ENCODE results near the gene GLIPR1L2.
A peak's percentile ranks its signal among the peaks of the same experiment; 100 is the strongest.
"Not testable (repeated sequence)": the region's sequence is repeated elsewhere in the genome, so short reads cannot be mapped to it uniquely, and the experiment has no call there.

GLIPR1L2 gene

DNA sequence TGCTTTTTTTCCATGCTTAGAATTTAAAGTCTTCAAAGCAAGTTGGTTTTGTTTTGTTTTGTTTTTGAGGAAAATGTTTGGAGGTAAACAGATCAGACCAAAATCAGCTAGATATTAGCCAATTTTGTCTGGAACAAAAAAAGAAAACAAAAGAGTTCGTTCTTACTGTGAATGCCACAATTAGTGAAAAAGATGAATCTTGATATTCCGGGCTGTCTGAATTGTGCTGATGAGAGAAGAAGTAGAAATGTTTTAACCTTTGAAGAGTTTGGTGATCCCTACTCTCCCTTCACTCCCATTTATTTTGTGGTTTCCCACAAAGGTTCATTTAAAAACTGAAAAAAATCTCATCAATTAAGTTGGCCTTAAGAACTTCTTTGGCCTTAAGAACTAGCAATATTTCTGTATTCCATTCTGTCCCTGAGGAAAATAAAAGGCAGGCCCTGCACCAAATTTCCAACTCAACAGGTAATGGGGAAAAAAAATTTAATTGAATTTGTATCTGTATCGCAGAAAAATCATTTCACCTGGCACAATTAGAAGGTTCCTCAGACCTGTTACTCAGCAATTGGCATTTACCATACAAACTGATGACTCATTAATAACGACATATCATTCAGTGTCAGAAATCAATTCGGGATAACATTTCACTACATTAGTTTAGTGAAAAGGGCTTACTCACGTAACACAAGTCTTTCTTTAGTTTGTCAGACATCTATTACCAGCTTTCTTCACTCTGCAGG lies 562 bp upstream of the GLIPR1L2 start:
- peak overlapping the region; percentile 94 for H3K27ac Mint-ChIP-seq
- no peaks in the 10 kb centered on the region for H3K27me3 Mint-ChIP-seq
- peak overlapping the region; percentile 85 for H3K4me3 Mint-ChIP-seq
- peaks cover 39% of the 10 kb centered on the region for H3K4me1 Mint-ChIP-seq (ENCODE audit: low read depth)
- H3K36me3 Mint-ChIP-seq (ENCODE audit: low read depth) = no peaks in the 10 kb centered on the region
- H3K9me3 Mint-ChIP-seq = peaks cover 8% of the 10 kb centered on the region

- Mint-ChIP-seq H3K27ac (no peak overlapping the region), H3K4me1 (ENCODE audit: low read depth) (no peaks in the 10 kb centered on the region), H3K4me3 (no peak overlapping the region), H3K9me3 (no peaks in the 10 kb centered on the region), H3K27me3 (no peaks in the 10 kb centered on the region), H3K36me3 (ENCODE audit: low read depth) (no peaks in the 10 kb centered on the region)
These were observed 13.3 kb downstream of the GLIPR1L2 start for GRCh38 chr12:75404231-75404630.

GRCh38 chr12:75407683-75408082 lies 16.8 kb downstream of the GLIPR1L2 start:
- H3K4me3 Mint-ChIP-seq = no peak overlapping the region
- H3K27ac Mint-ChIP-seq = no peak overlapping the region
- no peaks in the 10 kb centered on the region for H3K4me1 Mint-ChIP-seq (ENCODE audit: low read depth)
- H3K27me3 Mint-ChIP-seq = no peaks in the 10 kb centered on the region
- H3K9me3 Mint-ChIP-seq = no peaks in the 10 kb centered on the region
- H3K36me3 Mint-ChIP-seq (ENCODE audit: low read depth) = no peaks in the 10 kb centered on the region

GRCh38 chr12:75409830-75410229 lies 18.9 kb downstream of the GLIPR1L2 start:
- no peaks in the 10 kb centered on the region for H3K27me3 Mint-ChIP-seq
- no peaks in the 10 kb centered on the region for H3K36me3 Mint-ChIP-seq (ENCODE audit: low read depth)
- H3K9me3 Mint-ChIP-seq = no peaks in the 10 kb centered on the region
- no peak overlapping the region for H3K27ac Mint-ChIP-seq
- H3K4me1 Mint-ChIP-seq (ENCODE audit: low read depth) = no peaks in the 10 kb centered on the region
- no peak overlapping the region for H3K4me3 Mint-ChIP-seq

GRCh38 chr12:75414671-75415070 lies 23.8 kb downstream of the GLIPR1L2 start:
- no peaks in the 10 kb centered on the region for H3K36me3 Mint-ChIP-seq (ENCODE audit: low read depth)
- no peak overlapping the region for H3K4me3 Mint-ChIP-seq
- H3K4me1 Mint-ChIP-seq (ENCODE audit: low read depth) = no peaks in the 10 kb centered on the region
- no peaks in the 10 kb centered on the region for H3K27me3 Mint-ChIP-seq
- H3K27ac Mint-ChIP-seq = no peak overlapping the region
- no peaks in the 10 kb centered on the region for H3K9me3 Mint-ChIP-seq

DNA sequence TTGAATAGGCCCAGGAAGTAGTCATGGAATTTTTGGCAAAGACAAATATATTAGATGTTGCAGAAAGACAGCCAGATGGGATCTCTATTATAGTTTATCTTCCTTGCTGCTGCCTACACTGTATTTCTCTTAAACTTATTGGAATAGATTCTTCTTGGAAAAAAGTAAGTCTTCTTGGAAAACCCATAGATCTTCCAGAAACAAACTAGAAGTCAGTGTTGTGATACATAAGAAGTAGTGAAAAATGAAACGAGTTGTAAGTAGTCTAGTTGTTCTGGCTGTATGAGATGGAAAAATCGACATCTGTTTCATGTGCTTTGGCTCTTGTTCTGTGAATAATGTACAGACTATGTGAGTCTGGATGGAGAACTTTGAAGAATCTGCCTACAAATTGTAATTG lies 29.0 kb downstream of the GLIPR1L2 start:
- H3K4me3 Mint-ChIP-seq = no peak overlapping the region
- H3K4me1 Mint-ChIP-seq (ENCODE audit: low read depth) = no peaks in the 10 kb centered on the region
- H3K27me3 Mint-ChIP-seq = no peaks in the 10 kb centered on the region
- H3K9me3 Mint-ChIP-seq = peaks cover 3% of the 10 kb centered on the region
- H3K27ac Mint-ChIP-seq = no peak overlapping the region
- no peaks in the 10 kb centered on the region for H3K36me3 Mint-ChIP-seq (ENCODE audit: low read depth)

GRCh38 chr12:75427491-75427890 lies 36.6 kb downstream of the GLIPR1L2 start:
- Mint-ChIP-seq H3K4me3 (no peak overlapping the region), H3K36me3 (ENCODE audit: low read depth) (no peaks in the 10 kb centered on the region), H3K4me1 (ENCODE audit: low read depth) (no peaks in the 10 kb centered on the region), H3K9me3 (peaks cover 29% of the 10 kb centered on the region), H3K27me3 (no peaks in the 10 kb centered on the region), H3K27ac (no peak overlapping the region)

DNA sequence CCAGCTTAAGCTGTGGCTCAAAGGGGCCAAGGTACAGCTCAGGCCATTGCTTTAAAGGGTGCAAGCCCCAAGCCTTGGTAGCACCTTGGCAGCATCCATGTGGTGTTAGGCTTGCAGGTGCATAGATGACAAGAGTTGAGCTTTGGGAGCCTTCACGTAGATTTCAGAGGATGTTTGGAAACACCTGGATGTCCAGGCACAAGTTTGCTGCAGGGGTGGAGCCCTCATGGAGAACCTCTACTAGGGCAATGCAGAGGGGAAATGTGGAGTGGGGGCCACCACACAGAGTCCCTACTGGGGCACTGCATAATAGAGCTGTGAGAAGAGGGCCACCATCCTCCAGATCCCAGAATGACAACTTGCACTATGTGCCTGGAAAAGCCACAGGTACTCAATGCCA lies 37.9 kb downstream of the GLIPR1L2 start:
- H3K4me3 Mint-ChIP-seq = no peak overlapping the region
- no peaks in the 10 kb centered on the region for H3K36me3 Mint-ChIP-seq (ENCODE audit: low read depth)
- H3K27me3 Mint-ChIP-seq = no peaks in the 10 kb centered on the region
- no peaks in the 10 kb centered on the region for H3K4me1 Mint-ChIP-seq (ENCODE audit: low read depth)
- H3K9me3 Mint-ChIP-seq = peaks cover 29% of the 10 kb centered on the region
- no peak overlapping the region for H3K27ac Mint-ChIP-seq

- Mint-ChIP-seq H3K4me3 (no peak overlapping the region), H3K9me3 (peaks cover 13% of the 10 kb centered on the region), H3K4me1 (ENCODE audit: low read depth) (no peaks in the 10 kb centered on the region)
These were observed 42.0 kb downstream of the GLIPR1L2 start for GRCh38 chr12:75432924-75433323.

DNA sequence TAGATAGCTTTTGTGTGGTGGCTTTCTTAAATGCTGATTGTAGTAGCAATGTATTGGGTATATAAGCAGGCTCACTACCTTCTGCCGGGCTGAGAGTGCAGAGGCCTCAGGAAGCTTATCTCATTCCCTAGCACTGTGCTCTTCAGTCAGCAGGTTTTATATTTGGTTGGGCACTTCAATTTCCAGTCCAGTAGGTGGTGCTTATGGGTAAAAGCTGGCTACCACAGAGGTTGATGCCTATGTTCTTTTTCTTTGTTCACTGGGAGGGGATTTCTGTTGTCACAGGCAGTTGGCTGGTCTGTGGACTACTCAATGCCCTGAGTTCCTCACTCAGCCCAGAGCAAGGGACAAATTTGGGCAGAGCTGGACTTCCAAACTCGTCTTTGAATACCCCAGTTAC lies 46.7 kb downstream of the GLIPR1L2 start:
- H3K36me3 Mint-ChIP-seq (ENCODE audit: low read depth) = no peaks in the 10 kb centered on the region
- H3K27me3 Mint-ChIP-seq = no peaks in the 10 kb centered on the region
- peaks cover 4% of the 10 kb centered on the region for H3K4me1 Mint-ChIP-seq (ENCODE audit: low read depth)
- no peak overlapping the region for H3K27ac Mint-ChIP-seq
- H3K9me3 Mint-ChIP-seq = no peaks in the 10 kb centered on the region
- H3K4me3 Mint-ChIP-seq = no peak overlapping the region

More at GRCh38 chr12:75432924-75433323, 42.0 kb downstream of the GLIPR1L2 start:
- H3K27ac Mint-ChIP-seq = no peak overlapping the region
- no peaks in the 10 kb centered on the region for H3K36me3 Mint-ChIP-seq (ENCODE audit: low read depth)
- H3K27me3 Mint-ChIP-seq = no peaks in the 10 kb centered on the region

DNA sequence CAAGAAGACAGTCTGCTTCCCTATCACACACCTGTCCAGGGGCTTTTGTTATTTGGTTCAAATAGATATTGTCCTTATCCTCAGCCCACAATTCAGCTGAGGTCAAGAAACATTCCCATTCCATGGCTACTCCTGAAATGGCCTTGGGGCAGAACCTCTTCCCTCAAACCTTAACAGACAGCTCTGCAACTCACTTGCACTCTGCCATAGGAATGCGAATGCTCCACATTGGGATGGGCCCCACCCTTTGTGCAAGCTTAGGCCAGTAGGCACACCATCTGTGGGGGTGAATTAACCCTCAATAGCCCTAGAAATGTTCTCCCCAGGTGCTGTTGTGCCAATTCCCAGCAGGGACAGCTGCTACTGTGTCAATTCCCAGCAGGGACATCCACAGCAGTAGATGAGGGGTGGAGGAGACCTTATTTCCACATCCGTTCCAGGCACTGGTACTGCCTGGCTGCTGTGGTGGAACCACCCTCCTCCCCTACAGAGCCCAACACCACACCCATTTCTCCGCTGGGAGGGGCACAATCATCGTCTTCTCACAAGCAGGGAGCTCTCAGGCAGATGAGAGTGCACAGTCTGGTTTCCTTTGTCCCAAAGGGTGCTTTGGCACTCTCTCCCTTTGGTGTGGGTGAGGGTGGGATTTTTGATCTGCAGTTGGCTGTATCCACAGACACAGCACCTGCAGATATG lies 47.3 kb downstream of the GLIPR1L2 start:
- no peaks in the 10 kb centered on the region for H3K9me3 Mint-ChIP-seq
- no peak overlapping the region for H3K4me3 Mint-ChIP-seq
- peaks cover 4% of the 10 kb centered on the region for H3K27me3 Mint-ChIP-seq
- H3K36me3 Mint-ChIP-seq (ENCODE audit: low read depth) = no peaks in the 10 kb centered on the region
- H3K4me1 Mint-ChIP-seq (ENCODE audit: low read depth) = peaks cover 4% of the 10 kb centered on the region
- no peak overlapping the region for H3K27ac Mint-ChIP-seq

GRCh38 chr12:75439048-75439447 lies 48.2 kb downstream of the GLIPR1L2 start:
- H3K36me3 Mint-ChIP-seq (ENCODE audit: low read depth) = no peaks in the 10 kb centered on the region
- H3K9me3 Mint-ChIP-seq = no peaks in the 10 kb centered on the region
- peaks cover 10% of the 10 kb centered on the region for H3K27me3 Mint-ChIP-seq
- H3K4me3 Mint-ChIP-seq = no peak overlapping the region
- H3K4me1 Mint-ChIP-seq (ENCODE audit: low read depth) = peaks cover 4% of the 10 kb centered on the region
- no peak overlapping the region for H3K27ac Mint-ChIP-seq

DNA sequence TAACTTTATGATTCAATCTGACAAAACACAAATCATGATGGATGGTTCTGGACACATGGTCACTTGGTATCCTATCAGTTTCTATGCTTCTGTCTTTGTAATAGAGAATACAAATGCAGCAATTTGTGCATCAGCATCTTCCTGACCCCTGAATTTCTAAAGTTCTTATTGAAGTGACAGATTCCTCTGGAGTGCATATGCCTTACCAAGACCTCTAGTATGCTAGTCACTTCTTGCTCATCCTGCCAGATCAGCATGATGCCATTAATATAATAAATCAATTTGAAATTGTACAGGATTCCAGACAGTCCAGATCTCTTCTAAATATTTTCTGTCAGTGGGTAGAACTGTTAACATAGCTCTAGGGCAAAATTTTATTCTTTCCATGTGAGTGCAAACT lies 49.0 kb downstream of the GLIPR1L2 start:
- H3K4me3 Mint-ChIP-seq = no peak overlapping the region

GRCh38 chr12:75441687-75442449 lies 51.0 kb downstream of the GLIPR1L2 start:
- H3K4me1 Mint-ChIP-seq (ENCODE audit: low read depth); H3K4me3 Mint-ChIP-seq; H3K9me3 Mint-ChIP-seq; H3K36me3 Mint-ChIP-seq (ENCODE audit: low read depth); H3K27ac Mint-ChIP-seq: not testable (repeated sequence)
- H3K27me3 Mint-ChIP-seq = peaks cover 10% of the 10 kb centered on the region

More for the DNA sequence above, 49.0 kb downstream of the GLIPR1L2 start:
- Mint-ChIP-seq H3K9me3 (no peaks in the 10 kb centered on the region), H3K27ac (no peak overlapping the region), H3K4me1 (ENCODE audit: low read depth) (peaks cover 4% of the 10 kb centered on the region), H3K27me3 (peaks cover 10% of the 10 kb centered on the region), H3K36me3 (ENCODE audit: low read depth) (no peaks in the 10 kb centered on the region)

DNA sequence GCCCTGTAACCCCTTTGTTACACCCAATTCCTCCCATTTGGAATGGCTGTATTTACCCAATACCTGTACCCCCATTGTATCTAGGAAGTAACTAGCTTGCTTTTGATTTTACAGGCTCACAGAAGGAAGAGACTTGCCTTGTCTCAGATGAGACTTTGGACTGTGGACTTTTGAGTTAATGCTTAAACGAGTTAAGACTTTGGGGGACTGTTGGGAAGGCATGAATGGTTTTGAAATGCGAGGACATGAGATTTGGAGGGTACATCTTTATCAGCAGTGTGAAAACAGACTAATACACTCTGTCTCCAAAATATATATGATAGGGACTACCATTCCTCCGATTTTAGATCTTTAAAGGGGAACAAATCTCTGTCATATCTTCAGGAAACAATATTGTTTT lies 51.6 kb downstream of the GLIPR1L2 start:
- H3K9me3 Mint-ChIP-seq; H3K27ac Mint-ChIP-seq; H3K36me3 Mint-ChIP-seq (ENCODE audit: low read depth); H3K4me3 Mint-ChIP-seq; H3K4me1 Mint-ChIP-seq (ENCODE audit: low read depth): not testable (repeated sequence)
- peaks cover 10% of the 10 kb centered on the region for H3K27me3 Mint-ChIP-seq
